Skeletal muscle cell (primary cell): ENCODE results near the gene HPX.

Experiments used
- DNase-seq: peaks from one replicate; pipeline ENCODE4 v3.0.0-alpha.2; 2010; ENCODE audit warnings: low read depth
- H3K4me3 ChIP-seq: 2 replicates; pipeline ENCODE4 v1.5.1; 2011; ENCODE audit warnings: low read depth, mild to moderate bottlenecking, control low read depth, low read length, moderate library complexity

HPX gene

GRCh38 chr11:6420677-6421076 is 20.1 kb downstream of the HPX start:
- DNase-seq: no peak
- no peak overlapping the region for H3K4me3 ChIP-seq

GRCh38 chr11:6419009-6419631 is 21.7 kb downstream of the HPX start, which contains the start of gene APBB1:
Gene APBB1, minus strand, starts transcription at chr11:6419094. Its CDS starts 7,747 bp downstream, at chr11:6411347.
- H3K4me3 ChIP-seq: peak within 1 kb of the TSS; percentile 79
- DNase-seq: no peak

- peak overlapping the region; percentile 79 for H3K4me3 ChIP-seq
- no peak for DNase-seq
Observed at GRCh38 chr11:6418557-6419008, 22.2 kb downstream of the HPX start.

GRCh38 chr11:6417907-6418556 is 22.8 kb downstream of the HPX start:
- peak overlapping the region; percentile 79 for H3K4me3 ChIP-seq

DNA sequence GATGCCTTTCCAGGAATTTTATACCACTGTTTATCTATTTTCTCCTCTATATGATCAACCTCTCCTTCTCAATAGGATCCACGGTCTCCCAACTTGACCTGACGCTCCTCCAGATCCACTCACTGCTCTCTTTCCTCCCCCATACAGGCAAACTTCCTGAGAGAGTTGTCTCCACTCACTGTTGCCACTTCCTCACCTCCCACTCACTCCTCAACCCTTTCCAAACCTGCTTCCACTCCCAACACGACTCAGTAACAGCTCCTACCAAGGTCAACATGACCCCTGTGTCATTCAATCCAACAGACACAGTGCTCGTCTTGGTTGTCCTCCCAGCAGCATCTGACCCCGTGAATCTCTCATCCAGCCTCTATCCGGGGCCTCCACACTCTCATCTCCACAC is 25.0 kb downstream of the HPX start:
- no peak for DNase-seq
- H3K4me3 ChIP-seq: no peak overlapping the region

More at GRCh38 chr11:6417907-6418556, 22.8 kb downstream of the HPX start:
- no peak for DNase-seq

DNA sequence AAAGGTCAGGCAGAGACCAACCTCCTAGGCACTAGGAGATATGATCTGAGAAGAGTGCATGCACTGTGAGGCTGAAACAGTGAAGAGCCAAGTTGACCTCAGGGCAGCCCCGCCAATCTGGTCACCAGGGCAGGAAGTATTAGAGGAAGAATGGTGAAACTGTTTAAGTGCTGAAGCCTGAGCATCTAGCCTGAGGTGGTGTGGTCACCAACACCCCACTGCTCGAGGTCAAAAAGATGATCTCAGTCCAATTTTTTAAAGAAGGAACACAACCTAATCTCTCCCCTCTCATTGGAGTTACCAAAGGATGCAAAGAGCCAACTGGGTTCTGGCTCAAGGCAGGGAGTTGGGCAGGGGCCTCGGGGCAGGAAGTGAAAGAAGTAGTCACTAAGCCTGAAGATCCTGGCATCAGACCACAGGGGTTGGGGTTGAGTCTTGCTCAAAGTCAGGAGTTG is 25.9 kb downstream of the HPX start:
- DNase-seq: no peak
- H3K4me3 ChIP-seq: no peak overlapping the region

GRCh38 chr11:6413791-6414201 is 27.0 kb downstream of the HPX start:
- DNase-seq: no peak
- no peak overlapping the region for H3K4me3 ChIP-seq

DNA sequence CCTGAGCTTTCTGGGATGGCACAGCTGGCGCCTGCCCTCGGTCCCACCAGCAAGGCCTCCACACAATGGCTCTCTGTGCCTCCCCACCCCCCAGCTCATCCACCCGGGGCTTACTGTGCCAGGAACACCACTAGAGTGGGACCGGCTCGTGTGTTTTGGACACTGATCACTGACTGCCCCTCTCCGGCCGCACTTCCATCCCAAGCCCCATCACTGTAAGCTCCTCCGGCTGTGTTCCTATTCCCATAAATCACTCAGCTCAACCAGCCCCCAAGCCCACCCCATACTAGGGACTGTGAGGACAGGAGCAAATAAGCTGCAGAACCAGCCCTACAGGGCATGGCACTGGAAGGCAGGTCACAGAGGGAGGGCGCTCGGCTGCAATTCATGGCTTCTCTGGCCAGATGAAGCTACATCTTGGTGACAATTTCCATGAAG is 29.2 kb downstream of the HPX start:
- H3K4me3 ChIP-seq: no peak overlapping the region
- no peak for DNase-seq

- no peak for DNase-seq
- no peak overlapping the region for H3K4me3 ChIP-seq
Observed at GRCh38 chr11:6410695-6411430, 29.9 kb downstream of the HPX start.

GRCh38 chr11:6406370-6406769 is 34.4 kb downstream of the HPX start:
- no peak overlapping the region for H3K4me3 ChIP-seq
- no peak for DNase-seq

DNA sequence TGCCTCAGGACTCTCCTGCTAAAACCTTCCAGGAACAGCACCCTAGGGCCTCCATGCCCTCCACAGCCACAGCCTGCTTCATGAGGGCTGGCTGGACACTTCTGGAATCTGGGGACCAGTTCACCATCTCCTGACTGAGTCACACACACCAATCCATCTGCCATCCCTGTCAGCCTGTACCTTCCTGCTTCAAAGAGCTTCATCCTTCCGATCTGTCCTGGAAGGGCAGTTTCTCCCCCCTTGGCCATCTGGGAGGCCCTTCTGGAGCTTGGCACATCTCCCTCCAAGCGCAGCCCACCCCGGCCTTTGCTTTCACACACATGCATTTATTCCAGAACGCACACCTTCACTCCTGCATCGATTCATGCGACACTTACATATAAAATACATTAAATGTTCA is 34.9 kb downstream of the HPX start:
- H3K4me3 ChIP-seq: no peak overlapping the region
- no peak for DNase-seq

DNA sequence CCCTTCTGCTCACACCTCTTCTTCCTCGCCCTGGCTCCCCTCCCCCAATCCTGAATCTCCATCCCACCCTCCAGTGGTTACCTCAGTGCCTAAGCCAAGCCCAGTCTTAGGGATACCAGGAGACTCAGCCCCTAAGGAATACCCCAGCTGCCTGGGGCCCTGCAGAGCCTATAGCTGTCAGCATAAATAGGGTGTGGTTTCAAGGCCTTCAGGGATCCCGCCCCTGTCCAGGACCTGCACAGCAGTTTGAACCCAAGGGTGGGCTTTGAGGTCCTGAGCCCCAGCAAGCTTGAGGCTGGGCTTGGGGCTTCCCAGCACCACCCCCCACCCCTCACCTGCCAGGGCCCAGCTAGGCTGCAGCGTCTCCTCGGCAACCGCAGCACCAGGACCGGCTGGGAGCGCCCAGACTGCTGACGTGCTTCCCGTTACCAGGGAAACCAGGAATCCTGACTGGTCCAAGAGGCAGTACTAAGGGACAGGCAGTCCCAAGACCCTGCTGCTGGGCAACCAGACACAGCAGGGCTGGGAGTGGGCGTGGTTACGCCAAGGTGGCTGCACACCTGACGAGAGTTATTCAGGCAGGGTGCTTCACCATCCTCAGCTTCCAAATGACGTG is 35.6 kb downstream of the HPX start:
- DNase-seq: no peak
- H3K4me3 ChIP-seq: no peak overlapping the region

- DNase-seq: no peak
Observed at GRCh38 chr11:6404342-6405051, 36.3 kb downstream of the HPX start.

DNA sequence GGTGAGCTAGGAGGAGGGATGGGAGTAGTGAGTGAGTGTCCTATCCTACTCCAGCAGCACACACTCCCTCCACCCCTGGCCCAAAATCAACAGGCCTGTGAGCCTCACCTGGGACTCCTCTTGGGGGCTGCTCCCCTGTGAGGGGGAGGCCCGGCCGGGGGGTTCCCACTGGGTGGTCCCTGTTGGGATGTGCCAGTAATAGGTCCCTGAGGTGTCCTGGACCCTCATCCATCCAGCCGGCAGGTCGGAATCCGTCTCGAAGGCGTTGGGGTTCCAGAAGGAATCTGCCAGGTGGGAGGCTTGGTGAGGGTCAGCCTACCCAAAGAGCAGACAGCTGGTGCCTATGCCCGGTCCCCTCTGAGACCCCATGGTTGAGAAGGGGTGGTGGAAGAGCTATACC is 37.2 kb downstream of the HPX start:
- no peak overlapping the region for H3K4me3 ChIP-seq
- no peak for DNase-seq

More at GRCh38 chr11:6404342-6405051, 36.3 kb downstream of the HPX start:
- no peak overlapping the region for H3K4me3 ChIP-seq

DNA sequence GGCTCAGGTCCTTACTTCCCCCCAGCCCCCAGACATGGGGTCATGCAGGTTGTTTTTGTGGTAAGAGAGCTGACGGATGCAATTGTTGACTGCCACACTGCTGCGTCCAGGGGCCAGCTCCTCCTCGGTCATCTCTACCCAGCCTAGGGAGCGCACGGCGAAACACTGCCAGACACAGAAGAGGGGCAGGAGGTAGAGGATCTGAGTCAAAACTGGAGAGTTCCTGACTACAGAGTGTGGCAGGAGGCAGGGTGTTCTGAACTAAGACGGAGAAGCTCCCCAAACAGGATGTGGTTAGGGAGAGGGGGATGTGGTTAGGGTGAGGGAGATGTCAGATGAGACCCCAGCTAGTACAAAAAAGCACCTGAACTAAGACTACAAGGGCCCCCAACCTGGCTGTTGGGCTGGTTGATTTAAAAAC is 38.2 kb downstream of the HPX start:
- no peak overlapping the region for H3K4me3 ChIP-seq
- no peak for DNase-seq

DNA sequence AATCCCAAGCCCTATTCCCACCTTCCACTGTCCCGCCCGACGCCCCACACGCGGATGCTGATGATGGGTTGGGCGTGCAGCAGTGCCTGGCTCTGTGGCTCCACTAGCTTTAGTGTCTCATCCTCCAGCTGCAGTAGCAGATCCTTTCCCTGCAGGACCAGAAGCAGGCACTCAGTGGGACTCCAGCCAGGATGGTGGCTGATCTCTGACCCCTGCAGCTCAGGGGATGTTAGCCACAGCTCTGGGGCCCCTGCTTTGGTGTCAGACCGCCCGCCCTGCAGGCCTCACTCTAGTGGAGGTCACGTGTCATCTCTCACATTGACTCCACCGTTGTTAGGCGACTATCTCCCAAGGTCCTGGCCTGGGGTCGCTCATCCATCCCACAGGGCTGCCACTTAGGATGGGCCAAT is 38.7 kb downstream of the HPX start:
- H3K4me3 ChIP-seq: no peak overlapping the region
- no peak for DNase-seq

GRCh38 chr11:6401464-6401863 is 39.3 kb downstream of the HPX start:
- no peak for DNase-seq
- H3K4me3 ChIP-seq: no peak overlapping the region

DNA sequence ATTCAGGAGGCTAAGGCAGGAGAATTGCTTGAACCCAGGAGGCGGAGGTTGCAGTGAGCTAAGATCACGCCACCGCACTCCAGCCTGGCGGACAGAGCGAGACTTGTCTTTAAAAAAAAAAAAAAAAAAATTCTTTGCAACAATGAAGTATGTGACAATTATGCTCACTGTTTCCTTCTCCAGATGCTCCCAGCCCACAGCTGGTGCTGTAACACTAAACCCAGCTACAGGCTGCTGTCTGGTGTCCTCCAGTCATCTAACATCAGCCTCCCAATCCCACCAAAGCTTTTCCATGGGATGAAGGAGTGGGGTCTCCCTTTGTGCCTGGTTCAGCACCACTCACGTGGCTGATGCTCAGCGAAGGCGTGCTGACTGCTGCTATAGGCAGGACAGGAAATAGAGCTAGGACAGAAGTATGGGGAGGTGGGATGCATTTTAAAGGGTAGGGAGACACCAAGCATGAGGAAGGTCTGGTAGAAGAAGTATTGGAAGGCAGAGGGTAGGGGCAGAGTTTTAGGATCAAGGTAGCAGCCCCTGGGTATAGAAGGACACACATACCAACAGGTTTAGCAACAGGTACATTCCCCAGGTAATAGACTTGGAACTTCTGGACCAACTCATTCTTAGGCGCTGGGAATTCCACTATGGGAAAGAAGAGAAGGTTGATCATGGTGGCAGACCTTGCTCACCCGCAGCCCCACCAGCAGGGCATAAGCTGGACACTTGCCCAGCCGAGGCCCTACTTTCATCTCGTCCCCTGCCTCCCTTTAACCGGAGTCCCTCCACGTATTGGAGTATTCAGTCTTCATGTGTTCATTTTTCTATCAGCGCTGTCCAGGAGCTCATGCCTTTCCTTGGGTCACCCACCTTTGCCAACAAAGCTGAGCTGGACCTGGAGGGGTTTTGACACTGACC is 40.1 kb downstream of the HPX start:
- DNase-seq: no peak
- no peak overlapping the region for H3K4me3 ChIP-seq
